ENCODE data around the gene DLD. TPM values are rescaled to one million over a fixed set of nuclear protein-coding genes. Genes with fewer than 3 reads are reported as not detected.

DLD gene
- total and polyA plus RNA-seq, 2 of the 8 experiments (the other 6 are each of a cell fraction or from before 2014, with no cell fraction given): 63.7 to 88.5 TPM

DNA sequence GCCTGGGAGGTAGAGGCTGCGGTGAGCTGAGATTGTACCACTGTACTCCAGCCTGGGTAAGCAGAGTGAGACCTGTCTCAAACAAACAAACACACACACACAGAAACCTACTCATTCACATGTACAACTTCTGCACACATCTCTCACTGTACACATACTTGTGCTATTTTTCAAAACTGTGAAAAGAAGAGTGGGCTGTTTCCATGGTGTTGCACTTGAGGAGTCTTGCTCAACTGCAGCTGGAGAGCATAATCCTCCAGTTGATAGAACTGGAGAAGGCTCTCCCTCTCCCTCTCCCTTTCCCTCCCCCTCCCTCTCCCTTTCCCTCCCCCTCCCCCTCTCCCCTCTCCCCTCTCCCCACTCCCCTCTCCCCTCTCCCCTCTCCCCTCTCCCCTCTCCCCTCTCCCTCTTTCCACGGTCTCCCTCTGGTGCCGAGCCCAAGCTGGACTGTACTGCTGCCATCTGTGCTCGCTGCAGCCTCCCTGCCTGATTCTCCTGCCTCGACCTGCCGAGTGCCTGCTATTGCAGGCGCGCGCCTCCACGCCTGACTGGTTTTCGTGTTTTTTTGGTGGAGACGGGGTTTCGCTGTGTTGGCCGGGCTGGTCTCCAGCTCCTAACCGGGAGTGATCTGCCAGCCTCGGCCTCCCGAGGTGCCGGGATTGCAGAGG, 43.7 kb upstream of the DLD start:
- H3K79me1 ChIP-seq (ENCODE audit: low read depth, low read length): no peaks in the 10 kb centered on the region
- H4K20me1 ChIP-seq (replicated peaks in 1 of 2; ENCODE audit: control insufficient read depth in 1 of 2, insufficient read depth in 2 of 2, low read length in 2 of 2): no peaks in the 10 kb centered on the region
- no peaks in the 10 kb centered on the region for H3K4me1 ChIP-seq (replicated peaks in 1 of 4; ENCODE audit: control insufficient read depth in 3 of 4, insufficient read depth in 4 of 4, low read length in 3 of 4)
- no peak overlapping the region for H2BK5ac ChIP-seq (ENCODE audit: low read depth, low read length)
- H3K14ac ChIP-seq (ENCODE audit: insufficient read length): no peak overlapping the region
- no peak overlapping the region for H4K8ac ChIP-seq (ENCODE audit: extremely low read depth, insufficient read depth, low read length)
- no peak overlapping the region for H2BK12ac ChIP-seq (ENCODE audit: low read depth, low read length)
- WGBS, 2 experiments (ENCODE audit: extremely low coverage in 1 of 2, insufficient coverage in 1 of 2, insufficient read length in 1 of 2, insufficient replicate concordance in 2 of 2, low coverage in 1 of 2, low lambda C conversion rate in 2 of 2, missing lambda C conversion rate in 1 of 2): 91% methylated on average over 15 of the region's 18 CpGs; no CpG with 5 or more reads in 1 of the 2 experiments
- FAIRE-seq (no peak), DNase-seq (ENCODE audit: low read depth in 1 of 2, low spot score in 2 of 2) (no peak)
- no peaks in the 10 kb centered on the region for H3K27me3 ChIP-seq (replicated peaks in 1 of 4; ENCODE audit: control insufficient read depth in 3 of 4, extremely low read depth in 1 of 4, insufficient read depth in 3 of 4, low read length in 3 of 4)
- H3K56ac ChIP-seq (replicated peaks; ENCODE audit: insufficient read length, low read depth, low read length): no peak overlapping the region
- H2BK120ac ChIP-seq (replicated peaks; ENCODE audit: low read depth, low read length): no peak overlapping the region
- H3K9ac ChIP-seq (replicated peaks in 1 of 4; ENCODE audit: extremely low read depth in 1 of 4, low read depth in 3 of 4, low read length in 3 of 4): no peak overlapping the region
- no peak overlapping the region for H2AFZ ChIP-seq (ENCODE audit: low read length)
- H4K91ac ChIP-seq (replicated peaks; ENCODE audit: insufficient read length, low read length): no peak overlapping the region
- H4K5ac ChIP-seq (ENCODE audit: insufficient read length, low read depth, low read length): no peak overlapping the region
- H3K23me2 ChIP-seq (ENCODE audit: low read depth, low read length): no peaks in the 10 kb centered on the region
- ChIA-PET POLR2A (ENCODE audit: partially characterized antibody) (no interaction called here), CTCF (ENCODE audit: partially characterized antibody) (no interaction called here)
- H3K79me2 ChIP-seq (ENCODE audit: control insufficient read depth in 1 of 2, insufficient read depth in 2 of 2, low read length in 2 of 2): no peaks in the 10 kb centered on the region
- no peak overlapping the region for H2AK5ac ChIP-seq (ENCODE audit: low read depth, low read length)
- no peak overlapping the region for H3K4me3 ChIP-seq (ENCODE audit: extremely low read depth in 1 of 4, insufficient read depth in 2 of 4, low read depth in 3 of 4, low read length in 4 of 4)
- no peak overlapping the region for H3K4me2 ChIP-seq (ENCODE audit: insufficient read depth in 1 of 2, low read depth in 2 of 2, low read length in 2 of 2)
- no peak overlapping the region for H2BK15ac ChIP-seq (ENCODE audit: low read length)
- H3K27ac ChIP-seq (ENCODE audit: low read depth, low read length): no peak overlapping the region
- H3K9me3 ChIP-seq (ENCODE audit: insufficient read depth in 2 of 2, low read depth in 1 of 2, low read length in 1 of 2): peaks cover 3 to 14% of the 10 kb centered on the region in 2 experiments; a peak in 2 of 4 replicates
- no peak overlapping the region for H3K23ac ChIP-seq (ENCODE audit: insufficient read length)
- H3K4ac ChIP-seq (replicated peaks; ENCODE audit: insufficient read length, low read depth, low read length): no peak overlapping the region
- H2BK20ac ChIP-seq (ENCODE audit: low read length): no peak overlapping the region
- no peak overlapping the region for H3K18ac ChIP-seq (ENCODE audit: extremely low read depth, low read length)
- no peaks in the 10 kb centered on the region for H3K36me3 ChIP-seq (ENCODE audit: control insufficient read depth in 2 of 4, insufficient read depth in 4 of 4, low read length in 3 of 4)
- TF ChIP-seq KDM5A (IDR thresholded peaks at IDR 0.05; ENCODE audit: low read length) (no peak), CREB1 (IDR thresholded peaks at IDR 0.05) (no peak)

All from H1 (cell line).